CD4-positive, alpha-beta T cell treated with Interleukin-12 subunit alpha and Interleukin-12 subunit beta, for 1 hour (primary cell): Measurements from ENCODE around the gene TMEM114.

Source experiments
- DNase-seq: peaks from one replicate; pipeline ENCODE4 v3.0.0-alpha.2; 2020

TMEM114 gene

GRCh38 chr16:8611122-8611521 lies 20.8 kb upstream of the TMEM114 start:
- DNase-seq = no peak

- no peak for DNase-seq
Observed at GRCh38 chr16:8607214-8607613, 16.9 kb upstream of the TMEM114 start.

GRCh38 chr16:8605554-8605953 lies 15.2 kb upstream of the TMEM114 start:
- no peak for DNase-seq

GRCh38 chr16:8600144-8600775 lies 9.9 kb upstream of the TMEM114 start:
- no peak for DNase-seq

- no peak for DNase-seq
Observed at GRCh38 chr16:8596581-8596980, 6.3 kb upstream of the TMEM114 start.

- DNase-seq = no peak
Observed at GRCh38 chr16:8595783-8596182, 5.5 kb upstream of the TMEM114 start.

GRCh38 chr16:8594149-8594666 lies 3.9 kb upstream of the TMEM114 start:
- DNase-seq = no peak

- DNase-seq = no peak
Observed at GRCh38 chr16:8591451-8591850, 1.1 kb upstream of the TMEM114 start.

GRCh38 chr16:8590811-8591210 lies 500 bp upstream of the TMEM114 start:
- no peak for DNase-seq

- no peak for DNase-seq
Observed at GRCh38 chr16:8589057-8589899, 1.0 kb downstream of the TMEM114 start.

- DNase-seq = no peak
Observed at GRCh38 chr16:8588682-8589056, 1.6 kb downstream of the TMEM114 start.

- DNase-seq = no peak
Observed at GRCh38 chr16:8587065-8587464, 3.2 kb downstream of the TMEM114 start.

GRCh38 chr16:8585857-8586256 lies 4.5 kb downstream of the TMEM114 start:
- DNase-seq = no peak

GRCh38 chr16:8585041-8585440 lies 5.3 kb downstream of the TMEM114 start:
- no peak for DNase-seq

- no peak for DNase-seq
Observed at GRCh38 chr16:8583732-8584131, 6.6 kb downstream of the TMEM114 start.

- no peak for DNase-seq
Observed at GRCh38 chr16:8583199-8583598, 7.1 kb downstream of the TMEM114 start.

GRCh38 chr16:8581831-8582580 lies 8.3 kb downstream of the TMEM114 start:
- DNase-seq = no peak

- DNase-seq = no peak
Observed at GRCh38 chr16:8579559-8579958, 10.8 kb downstream of the TMEM114 start.

- DNase-seq = no peak
Observed at GRCh38 chr16:8577678-8578304, 12.5 kb downstream of the TMEM114 start.

- DNase-seq = no peak
Observed at GRCh38 chr16:8576141-8577004, 13.9 kb downstream of the TMEM114 start.

GRCh38 chr16:8575399-8575798 lies 14.9 kb downstream of the TMEM114 start:
- DNase-seq = no peak
